ENCODE data around the gene SYT2. TPM values are rescaled to one million over a fixed set of nuclear protein-coding genes. Genes with fewer than 3 reads are reported as not detected.

Gene SYT2
- total RNA-seq, 2 donors from 2014 or later: not detected

DNA sequence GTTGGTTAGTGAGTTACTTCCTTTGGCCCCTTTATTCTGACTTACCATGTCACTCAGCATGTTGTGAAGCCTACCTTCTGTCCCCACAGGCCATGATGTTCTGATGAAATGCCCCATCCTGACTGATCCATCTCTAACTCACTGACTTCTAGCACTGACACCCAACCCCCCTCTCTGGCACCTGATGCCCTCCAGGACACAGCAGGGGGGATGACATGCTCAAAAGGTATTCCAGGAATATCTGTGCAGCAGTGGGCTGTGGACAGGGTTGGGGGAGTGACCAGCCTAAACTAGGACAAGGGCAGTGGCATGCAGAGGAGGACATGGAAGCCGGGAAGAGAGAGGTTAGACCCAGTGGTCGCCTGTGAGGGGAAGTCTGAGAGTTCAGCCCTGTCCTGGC is 25.5 kb downstream of the SYT2 start:
- intact Hi-C loops (cut with DNase I): no loop called here
- no peak for DNase-seq
- no peak for ATAC-seq

DNA sequence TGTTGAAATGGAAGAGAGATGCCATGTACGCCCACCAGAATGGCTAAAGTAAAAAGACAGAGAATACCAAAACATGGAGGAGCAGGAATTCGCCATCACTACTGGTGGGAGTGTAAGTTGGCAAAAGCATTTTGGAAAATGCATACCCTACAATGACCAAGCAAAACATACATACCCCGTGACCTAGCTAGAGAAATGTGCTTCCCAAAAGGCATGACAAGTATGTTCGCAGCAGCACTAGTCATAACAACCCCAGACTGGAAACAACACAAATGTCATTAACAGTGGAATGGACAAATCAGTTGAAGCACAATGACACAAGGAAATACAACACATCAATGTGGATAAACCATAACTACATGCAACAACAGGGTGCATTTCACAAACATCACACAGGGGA is 27.2 kb downstream of the SYT2 start:
- ATAC-seq: no peak
- intact Hi-C loops (cut with DNase I): no loop called here
- DNase-seq: no peak

DNA sequence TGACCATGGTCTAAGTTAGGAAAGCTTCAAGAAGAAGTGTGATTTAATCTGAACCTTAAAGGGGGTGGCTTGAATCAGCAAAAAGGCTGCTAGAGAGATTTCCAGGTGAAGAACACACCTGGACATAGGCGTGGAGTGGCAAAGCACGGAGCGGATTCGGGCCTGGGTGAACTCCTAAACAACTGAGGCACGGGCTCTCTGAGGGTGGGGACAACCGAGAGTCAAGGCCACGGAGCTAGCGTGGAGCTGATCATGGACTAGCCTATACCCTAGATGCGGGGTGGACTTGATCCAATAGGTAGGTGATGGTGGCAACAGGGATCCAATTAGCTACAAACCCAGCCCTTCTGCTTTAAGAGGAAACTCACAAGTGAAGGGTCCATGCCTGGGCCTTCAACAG is 27.8 kb downstream of the SYT2 start:
- ATAC-seq (no peak), DNase-seq (no peak)

DNA sequence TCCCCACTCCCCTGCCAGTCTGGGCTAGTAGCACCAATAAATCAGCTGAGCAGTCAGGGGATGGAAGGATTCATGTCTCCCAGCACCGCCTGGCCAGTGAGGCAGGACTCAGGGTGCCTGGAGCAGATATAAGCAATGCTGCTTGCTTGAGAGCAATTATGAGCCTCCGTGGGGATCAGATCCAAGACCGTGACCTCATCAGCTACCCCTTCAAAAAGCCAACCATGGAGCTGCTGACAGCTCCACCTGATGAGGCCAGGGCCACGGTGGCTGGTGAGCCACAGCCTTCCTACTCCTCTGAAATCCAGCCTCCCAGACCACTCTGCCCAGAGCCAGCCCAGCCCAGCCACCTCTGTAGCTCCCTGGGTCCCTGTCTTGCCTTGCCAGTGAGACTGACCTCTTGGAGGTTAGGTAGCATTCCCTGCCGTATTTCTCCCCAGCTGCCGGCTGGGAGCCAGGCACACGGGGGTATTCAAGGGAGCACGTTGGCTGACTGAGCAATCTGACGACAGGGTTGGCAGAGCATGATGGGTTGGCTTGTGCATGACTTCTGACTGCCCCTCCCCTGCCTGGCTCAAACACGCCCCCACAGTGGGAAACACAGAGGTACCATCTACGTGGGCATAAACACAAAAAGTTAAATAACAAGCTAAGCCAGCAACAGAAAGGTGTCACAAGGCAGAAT is 28.4 kb downstream of the SYT2 start:
- intact Hi-C loops (cut with DNase I): no loop called here
- ATAC-seq (no peak), DNase-seq (no peak)

More for the DNA sequence above, 27.8 kb downstream of the SYT2 start:
- intact Hi-C loops (cut with DNase I): no loop called here

DNA sequence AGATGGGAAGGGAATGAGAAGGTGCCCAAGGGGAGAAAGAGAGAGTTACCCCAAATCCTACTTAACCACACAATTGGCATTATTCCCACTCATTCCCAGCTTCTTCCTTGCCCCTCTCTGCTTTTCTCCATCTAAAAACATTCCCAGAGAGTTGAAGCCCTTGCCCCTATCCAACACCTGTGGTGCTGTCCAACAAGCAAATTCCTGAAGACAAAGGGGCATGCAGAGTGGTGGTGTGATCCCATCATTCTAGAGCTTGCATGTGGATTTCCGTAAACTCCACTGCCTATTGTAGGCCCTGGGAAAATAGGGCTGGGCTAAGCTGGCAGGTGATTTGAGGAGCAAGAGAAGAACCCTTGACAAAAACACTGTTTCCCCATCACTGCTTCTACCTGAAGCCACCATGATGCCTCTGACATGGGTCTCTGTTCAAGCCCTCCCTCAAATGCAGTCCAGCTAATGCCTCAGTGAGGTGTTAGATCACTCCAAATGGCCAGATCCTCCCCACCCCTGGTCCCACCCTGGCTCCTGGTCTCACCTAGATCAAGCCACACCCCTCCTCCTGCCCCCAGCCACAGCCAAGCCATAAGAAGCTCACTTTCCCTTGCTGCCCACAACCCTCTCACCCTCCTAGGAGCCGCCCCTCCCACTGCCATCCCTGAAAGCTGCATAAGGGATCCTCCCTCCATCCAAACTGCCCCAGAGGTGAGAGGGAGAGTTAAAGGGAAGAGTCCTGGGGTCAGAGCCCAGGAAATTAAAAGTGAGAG is 29.5 kb downstream of the SYT2 start:
- intact Hi-C loops (cut with DNase I): no loop called here
- no peak for DNase-seq
- ATAC-seq: no peak

DNA sequence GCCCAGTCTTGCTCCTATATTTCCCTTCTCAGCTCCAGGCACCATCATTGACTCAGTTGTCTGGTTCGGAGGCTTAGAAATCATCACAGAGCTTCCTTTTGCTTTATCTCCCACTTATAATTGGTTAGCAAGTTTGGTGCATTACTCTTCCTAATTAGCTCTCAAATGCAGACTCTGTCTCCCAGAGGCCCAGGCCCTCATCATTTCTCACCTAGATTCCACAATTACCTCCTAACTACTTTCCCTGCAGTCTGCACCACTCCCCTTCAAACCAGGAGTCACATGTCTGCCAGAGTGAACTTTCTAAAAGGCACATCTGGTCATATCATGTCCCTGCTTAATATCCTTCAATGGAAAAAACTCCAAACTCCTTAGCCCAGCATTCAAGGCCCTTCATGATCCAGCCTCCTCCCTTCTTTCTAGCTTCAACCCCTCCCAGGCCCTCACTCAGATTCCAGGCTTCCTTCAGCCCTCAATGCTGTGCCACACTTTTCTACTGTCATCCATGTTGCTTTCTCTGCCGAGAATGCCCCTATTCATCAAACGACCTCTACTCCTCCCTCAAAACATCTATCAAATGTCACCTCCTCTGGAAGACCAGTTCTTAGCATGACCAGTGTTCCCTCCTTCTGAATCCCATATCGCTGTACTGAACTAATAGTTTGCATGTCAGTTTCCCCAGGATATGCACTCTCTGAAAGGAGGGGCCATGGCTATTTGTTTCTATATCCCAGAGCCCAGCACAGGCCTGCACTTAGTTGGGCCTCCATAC is 30.7 kb downstream of the SYT2 start:
- intact Hi-C loops (cut with DNase I): no loop called here
- no peak for ATAC-seq

DNA sequence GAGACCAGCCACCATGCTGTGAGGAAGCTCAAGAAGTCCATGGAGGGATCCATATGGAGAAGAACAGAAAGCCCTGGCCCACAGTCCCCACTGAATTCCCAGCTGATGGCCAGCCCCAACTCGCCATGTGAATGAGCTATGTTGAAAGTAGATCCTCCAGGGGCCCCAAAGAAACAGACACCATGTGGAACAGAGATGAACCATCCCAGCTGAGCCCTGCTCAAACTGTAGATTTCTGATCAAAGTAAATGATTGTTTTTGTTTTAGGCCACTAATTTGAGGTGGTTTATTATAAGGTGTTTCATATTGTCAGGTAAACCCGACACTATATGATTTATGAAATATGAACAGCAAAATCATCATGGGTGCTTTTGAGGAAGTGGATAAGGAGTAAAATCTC is 32.8 kb downstream of the SYT2 start:
- ATAC-seq: no peak
- no peak for DNase-seq
- intact Hi-C loops (cut with DNase I): no loop called here

More for the DNA sequence above, 30.7 kb downstream of the SYT2 start:
- no peak for DNase-seq

DNA sequence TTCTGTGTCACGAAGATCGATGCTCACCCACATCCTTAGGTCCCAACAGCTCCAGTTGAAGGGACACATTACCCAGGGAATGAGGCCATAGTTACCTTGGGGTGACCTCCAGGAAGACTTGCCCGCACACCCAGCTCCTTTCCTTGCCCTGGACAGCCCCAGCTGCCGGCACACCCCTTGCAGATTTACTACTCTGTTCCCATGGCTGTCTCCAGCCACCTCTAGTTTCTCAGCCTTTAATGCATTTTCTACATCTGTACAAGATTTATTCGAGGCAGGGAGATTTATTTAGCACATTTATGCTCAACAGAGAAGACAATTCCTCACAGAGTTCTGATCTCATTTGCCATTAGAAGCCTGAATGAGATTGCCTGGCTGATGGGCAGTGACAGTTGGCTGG is 36.7 kb downstream of the SYT2 start:
- DNase-seq (no peak), ATAC-seq (no peak)
- intact Hi-C loops (cut with DNase I): no loop called here

DNA sequence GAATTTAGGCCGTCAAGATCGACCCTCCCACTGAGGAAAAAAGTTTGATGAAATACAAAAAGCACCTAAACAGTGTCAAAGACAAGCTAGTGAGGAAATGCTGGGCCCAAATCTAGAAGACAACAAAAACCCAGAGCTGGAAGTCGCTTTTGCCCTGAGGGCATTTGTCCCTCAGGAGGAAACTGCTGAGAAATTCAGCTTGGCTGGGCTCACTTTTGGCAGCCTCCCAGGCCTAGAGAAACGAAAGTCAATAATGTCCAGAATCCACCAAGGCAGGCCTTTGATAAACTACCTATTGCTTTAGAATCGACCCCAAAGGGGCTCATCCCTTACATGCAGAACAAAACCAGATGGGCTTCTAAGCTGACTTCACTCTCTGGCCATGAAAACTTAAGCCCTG is 38.9 kb downstream of the SYT2 start:
- intact Hi-C loops (cut with DNase I): no loop called here
- DNase-seq (no peak), ATAC-seq (no peak)

DNA sequence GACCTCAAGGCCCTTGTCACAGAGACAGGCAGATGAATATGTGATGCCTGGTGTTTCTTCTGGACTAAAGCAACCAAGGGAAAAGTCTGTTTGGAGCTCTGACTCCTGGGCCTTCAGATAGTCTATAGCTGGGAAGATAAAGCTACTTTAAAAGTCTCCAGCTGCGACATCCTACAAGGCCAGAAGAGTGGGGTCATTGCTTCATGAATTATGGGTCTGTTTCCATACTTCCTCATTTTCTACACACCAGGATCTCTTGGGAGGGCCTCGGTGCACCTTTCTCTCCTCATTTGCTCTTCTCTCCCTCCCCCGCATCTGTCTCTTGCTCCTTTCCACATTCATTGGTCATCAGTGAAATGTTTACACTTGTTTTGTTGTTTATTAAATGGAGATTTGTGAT is 44.8 kb downstream of the SYT2 start:
- DNase-seq (no peak), ATAC-seq (no peak)
- intact Hi-C loops (cut with DNase I): no loop called here

DNA sequence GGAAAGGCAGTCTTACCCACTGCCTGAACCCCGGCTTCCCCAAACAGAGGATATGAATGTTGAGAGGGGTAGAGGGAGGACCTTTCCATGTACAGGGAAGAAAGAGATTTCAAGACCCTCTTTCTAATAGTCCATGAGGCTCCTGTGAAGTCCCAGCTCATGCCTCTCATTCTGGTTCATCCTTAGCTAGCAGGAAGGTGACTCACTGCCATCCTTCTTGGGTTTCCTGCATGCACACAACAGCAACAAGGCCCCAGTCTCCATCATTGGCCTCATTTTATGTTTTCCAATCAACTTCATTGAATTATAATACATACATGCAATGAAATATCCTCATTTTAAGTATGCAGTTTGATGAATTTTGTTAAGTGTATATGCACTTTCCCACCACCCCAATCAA is 46.2 kb downstream of the SYT2 start:
- intact Hi-C loops (cut with DNase I): no loop called here
- no peak for DNase-seq
- no peak for ATAC-seq

DNA sequence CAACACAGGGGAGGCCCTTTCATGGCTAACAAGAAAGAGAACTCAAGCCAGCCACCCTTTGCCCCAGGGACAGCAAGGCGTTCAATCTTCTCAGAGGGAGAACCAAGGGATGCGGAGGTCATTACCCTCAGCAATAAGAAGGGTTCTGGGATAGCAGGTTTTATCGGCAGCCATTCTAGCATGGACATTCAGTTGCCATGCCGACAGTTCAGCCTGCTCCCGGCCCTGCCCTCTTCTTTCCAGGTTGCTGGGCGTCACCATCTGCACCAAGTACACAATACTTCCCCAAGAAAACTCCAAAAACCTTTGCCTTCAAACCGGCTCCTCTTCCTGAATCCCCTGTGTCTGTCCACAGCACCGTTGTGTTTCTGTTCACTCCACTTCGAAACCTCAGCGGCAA is 47.1 kb downstream of the SYT2 start:
- ATAC-seq: no peak
- intact Hi-C loops (cut with DNase I): no loop called here
- DNase-seq: no peak

DNA sequence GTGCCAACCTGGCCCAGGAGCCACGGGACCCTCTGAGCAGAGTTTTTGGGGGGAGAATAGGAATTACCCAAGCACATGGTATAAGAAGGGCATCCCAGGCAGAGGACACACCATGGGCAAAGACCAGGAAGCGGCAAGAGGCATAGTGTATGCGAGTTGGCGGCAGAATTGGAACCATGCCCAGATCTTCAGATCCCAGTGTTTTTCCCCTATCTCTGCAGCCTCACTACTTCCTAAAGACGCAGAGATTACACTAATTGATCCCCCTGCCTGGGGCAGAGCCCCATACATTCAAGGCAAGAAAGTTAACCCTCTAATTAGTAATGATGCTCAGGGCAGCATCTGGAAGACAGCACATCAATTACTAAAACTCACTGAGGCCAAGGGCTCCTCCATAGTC is 48.2 kb downstream of the SYT2 start:
- DNase-seq (no peak), ATAC-seq (no peak)
- intact Hi-C loops (cut with DNase I): no loop called here

DNA sequence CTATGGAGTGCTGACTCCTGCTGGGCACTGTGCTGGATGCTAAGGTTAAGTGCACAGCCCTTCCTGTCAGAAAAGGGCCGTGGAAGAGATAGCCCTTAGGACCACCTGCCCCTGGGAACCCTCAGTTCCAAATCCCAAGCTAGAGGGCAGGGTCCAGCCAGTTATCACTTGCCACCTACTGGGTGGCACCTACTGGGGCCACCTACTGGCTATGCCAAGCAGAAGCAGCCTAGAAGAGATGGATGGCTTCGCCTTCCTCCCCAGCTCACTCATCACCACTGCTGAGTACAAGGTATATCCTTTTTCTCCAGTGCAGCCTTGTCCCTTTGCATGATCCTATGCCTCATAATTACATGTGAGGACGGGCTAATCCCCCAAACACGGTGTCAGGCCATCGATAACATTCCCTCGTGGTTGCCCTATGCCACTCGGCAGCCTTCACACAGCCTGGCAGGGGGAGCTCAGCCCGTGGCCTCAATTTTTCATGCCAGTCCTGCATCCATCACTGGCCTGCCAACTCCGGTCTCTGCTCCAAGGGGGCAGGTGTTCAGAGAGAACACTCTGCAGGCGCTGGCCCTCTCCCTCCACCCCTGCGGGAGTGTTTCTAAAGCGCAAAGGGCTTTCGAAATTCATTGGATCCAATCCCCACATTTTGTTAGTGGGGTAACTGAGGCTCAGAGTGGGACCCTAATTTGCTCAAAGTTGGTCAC is 49.0 kb downstream of the SYT2 start:
- DNase-seq: no peak
- intact Hi-C loops (cut with DNase I): no loop called here
- no peak for ATAC-seq

DNA sequence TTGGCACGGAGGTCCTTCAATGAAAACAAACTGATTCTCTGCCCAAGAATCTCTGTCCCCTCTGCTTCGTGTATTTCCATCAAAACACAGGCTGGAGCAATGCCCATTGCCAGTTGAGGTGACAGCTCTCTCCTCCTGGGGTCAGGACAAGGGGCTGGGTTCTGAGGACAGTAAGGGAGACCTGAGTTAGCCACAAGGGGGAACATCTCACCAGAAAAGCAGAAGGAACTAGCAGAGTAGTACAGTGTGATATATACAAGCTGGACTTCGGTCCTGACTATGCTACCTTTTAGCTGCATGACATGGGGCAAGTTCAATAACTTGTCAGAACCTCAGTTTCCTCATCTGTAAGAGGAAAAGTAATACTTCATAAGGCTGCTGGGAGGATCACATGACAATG is 50.3 kb downstream of the SYT2 start:
- DNase-seq (no peak), ATAC-seq (no peak)
- intact Hi-C loops (cut with DNase I): no loop called here

DNA sequence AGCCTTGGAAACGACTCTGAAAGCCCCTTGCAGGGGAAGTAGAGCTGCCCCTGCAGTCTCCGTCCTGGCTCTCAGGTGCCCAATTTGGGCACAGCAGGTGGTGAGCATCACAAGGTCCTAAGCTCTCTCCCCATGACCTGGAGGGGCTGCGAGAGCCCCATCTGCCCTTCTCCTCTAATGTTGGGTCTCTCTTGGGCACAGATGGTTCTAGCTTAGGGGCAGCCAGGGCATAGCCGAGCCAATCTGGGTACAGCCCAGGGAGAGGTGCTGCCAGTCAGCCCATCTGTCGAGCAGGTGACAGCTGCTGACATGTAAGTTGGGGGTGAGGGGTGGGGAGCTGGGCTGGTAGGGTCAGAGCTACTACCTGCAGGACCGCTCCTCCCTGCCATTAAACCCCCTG is 50.7 kb downstream of the SYT2 start:
- ATAC-seq (no peak), DNase-seq (no peak)
- intact Hi-C loops (cut with DNase I): no loop called here

DNA sequence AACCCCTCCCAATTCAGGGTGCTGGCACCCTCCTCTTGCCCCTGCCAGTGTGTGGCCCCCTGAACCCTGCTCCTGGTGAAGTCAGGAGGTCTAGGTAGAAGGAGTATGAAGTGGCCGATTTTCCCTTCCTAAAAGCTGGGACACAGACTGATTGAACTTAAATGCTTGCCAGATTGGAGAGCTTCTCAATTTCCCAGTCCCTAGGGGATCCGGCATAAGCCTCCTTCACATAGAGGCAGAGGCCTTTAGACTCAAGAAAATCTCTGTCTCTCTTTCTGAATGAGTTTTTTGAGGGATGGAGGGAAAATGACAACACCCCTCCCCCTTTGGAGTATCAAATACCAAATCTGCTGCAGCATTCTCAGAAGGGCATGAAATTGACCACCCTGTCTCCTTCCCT is 51.5 kb downstream of the SYT2 start:
- ATAC-seq: no peak
- DNase-seq: no peak
- intact Hi-C loops (cut with DNase I): no loop called here

DNA sequence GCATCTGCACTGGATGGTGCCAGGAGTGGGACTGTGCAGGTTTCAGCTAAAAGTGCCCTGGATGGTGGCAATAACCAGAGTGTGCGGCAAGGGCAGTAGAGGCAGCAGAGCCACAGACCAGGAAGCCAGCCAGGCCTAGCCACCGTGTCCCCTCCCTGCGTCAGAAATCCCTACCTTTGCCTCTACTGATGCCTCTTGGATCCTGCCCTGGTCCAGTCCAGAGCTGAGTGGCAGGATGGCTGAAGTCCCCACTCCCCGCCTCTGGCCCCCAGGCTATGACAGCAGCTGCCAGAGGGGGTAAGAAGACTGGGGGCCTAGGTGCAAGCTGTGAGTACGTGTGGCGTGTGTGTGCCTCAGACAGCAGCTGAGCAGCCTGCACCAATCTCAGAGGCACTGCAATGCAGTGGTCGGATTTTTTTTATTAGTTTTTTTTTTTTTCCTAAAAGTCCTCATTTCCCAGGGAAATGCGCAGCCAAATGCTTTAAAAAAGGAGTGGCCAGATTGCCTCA is 51.9 kb downstream of the SYT2 start:
- no peak for ATAC-seq
- no peak for DNase-seq
- intact Hi-C loops (cut with DNase I): no loop called here

DNA sequence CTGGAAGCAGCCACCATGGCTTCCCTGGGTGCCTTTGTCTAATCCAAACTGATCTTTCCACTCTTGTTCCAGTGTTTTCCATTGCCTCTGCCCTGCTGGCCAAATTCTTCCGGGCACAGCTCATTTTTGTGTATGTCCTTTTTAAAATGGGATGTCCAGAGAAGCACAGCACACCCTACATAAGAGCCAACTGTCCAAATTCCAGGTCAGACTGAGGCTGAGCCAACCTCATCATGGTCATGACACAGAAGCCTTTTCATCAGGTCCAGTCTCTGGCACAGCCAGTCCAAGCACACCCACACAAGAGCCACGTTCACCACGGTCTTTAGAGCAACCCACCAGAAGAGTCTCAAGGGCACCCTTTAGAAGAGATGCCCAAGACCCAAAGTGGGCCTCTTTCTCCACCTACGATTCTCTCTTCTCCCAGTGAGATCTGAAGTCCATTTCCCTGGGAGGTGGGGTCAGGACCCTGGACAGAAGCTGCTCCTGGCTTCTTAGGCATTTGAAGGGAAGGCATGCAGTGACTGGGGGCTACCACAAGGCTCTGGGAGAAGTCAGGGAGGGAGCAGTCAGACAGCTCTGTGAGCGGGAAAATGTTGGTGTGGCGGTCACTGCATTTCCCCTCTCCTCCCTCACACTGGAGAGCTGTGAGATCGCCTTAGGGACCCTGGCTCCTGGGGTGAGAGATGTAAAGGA is 53.2 kb downstream of the SYT2 start:
- ATAC-seq: no peak
- no peak for DNase-seq
- intact Hi-C loops (cut with DNase I): no loop called here
